ENCODE measurements around the gene ERFE. TPM values are rescaled to one million over a fixed set of nuclear protein-coding genes. Genes with fewer than 3 reads are reported as not detected.

Gene ERFE
- total and polyA plus RNA-seq, 8 donors: 0.14 to 4.9 (median 0.70) TPM; not detected in 2

DNA sequence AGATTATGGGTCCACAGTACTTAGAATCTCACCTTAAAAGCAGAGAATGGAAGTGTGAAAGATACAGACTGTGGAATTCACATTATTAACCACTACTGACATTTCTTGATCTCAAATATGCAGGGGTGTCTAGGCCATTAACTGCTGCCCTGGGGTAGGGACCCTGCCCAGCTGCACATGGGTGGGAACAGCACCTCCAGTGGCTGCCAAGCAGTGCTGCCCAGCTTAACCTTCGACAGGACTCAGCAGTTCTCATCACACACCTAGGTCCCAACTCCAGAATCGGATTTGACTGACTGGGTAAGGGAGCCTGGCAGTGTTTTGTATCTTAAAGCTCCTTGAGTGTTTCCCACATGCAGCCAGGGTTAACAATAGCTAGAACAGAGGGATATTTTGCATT, 14.9 kb downstream of the ERFE start:
- no peak overlapping the region for H3K27ac ChIP-seq
- H3K9me3 ChIP-seq: no peaks in the 10 kb centered on the region
- peaks cover 1 to 45% (median 5%) of the 10 kb centered on the region in 3 donors for H3K36me3 ChIP-seq
- H3K27me3 ChIP-seq: no peaks in the 10 kb centered on the region
- TF ChIP-seq, protein P1, sequence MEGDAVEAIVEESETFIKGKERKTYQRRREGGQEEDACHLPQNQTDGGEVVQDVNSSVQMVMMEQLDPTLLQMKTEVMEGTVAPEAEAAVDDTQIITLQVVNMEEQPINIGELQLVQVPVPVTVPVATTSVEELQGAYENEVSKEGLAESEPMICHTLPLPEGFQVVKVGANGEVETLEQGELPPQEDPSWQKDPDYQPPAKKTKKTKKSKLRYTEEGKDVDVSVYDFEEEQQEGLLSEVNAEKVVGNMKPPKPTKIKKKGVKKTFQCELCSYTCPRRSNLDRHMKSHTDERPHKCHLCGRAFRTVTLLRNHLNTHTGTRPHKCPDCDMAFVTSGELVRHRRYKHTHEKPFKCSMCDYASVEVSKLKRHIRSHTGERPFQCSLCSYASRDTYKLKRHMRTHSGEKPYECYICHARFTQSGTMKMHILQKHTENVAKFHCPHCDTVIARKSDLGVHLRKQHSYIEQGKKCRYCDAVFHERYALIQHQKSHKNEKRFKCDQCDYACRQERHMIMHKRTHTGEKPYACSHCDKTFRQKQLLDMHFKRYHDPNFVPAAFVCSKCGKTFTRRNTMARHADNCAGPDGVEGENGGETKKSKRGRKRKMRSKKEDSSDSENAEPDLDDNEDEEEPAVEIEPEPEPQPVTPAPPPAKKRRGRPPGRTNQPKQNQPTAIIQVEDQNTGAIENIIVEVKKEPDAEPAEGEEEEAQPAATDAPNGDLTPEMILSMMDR (IDR thresholded peaks at IDR 0.05): no peak
- H3K4me3 ChIP-seq: no peak overlapping the region
- DNase-seq (no peak), ATAC-seq (no peak), FAIRE-seq (no peak)
- WGBS, 2 donors: 88 to 95% methylated on average over 2 of the region's 2 CpGs
- peaks cover 0 to 9% (median 0%) of the 10 kb centered on the region in 3 donors for H3K4me1 ChIP-seq
- intact Hi-C loops (cut with DNase I): no loop called here

DNA sequence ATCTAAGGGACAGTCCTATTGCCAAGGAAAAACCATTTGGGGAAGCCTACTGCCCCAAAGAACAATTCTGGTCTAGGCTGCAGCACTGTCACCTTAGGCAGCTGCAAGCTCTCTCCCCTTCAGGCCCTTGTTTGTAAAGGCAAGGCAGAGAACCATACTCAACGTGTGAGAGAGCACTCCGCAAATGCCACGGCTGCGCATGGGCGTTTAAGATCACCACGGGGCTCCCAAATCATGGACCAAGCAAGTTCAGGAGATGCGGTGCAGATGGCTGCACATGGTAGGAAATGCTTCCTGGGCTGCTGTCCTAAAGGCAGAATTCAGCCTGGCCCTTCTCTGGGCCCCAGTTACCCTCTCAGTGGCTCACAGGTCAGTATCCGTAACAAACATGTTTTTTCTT, 15.5 kb downstream of the ERFE start:
- H3K27ac ChIP-seq: no peak overlapping the region

DNA sequence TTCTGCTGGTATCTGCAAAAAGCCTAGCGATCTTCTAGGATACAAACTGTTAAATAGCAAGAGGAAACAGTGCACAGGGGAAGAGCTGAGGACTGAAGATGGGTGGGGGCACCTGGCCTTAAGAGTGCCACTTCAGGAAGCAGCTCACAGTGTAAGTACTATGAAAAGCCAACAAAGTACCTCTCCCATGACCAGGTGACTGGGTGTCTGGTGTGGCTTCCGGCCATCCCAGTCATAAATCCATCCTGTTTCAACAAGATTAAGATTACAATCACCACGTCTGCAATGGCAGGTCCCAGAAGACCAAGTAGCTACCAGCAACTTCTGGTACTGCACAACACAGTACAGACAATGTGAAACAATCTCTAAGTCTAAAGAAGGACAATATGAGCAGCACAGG, 15.9 kb downstream of the ERFE start:
- H3K36me3 ChIP-seq: peaks cover 7 to 54% (median 10%) of the 10 kb centered on the region in 3 donors
- ATAC-seq: no peak
- DNase-seq: no peak
- intact Hi-C loops (cut with DNase I): no loop called here
- no peak overlapping the region for H3K27ac ChIP-seq
- no peaks in the 10 kb centered on the region for H3K27me3 ChIP-seq
- TF ChIP-seq, protein P1 (IDR thresholded peaks at IDR 0.05): no peak
- H3K9me3 ChIP-seq: no peaks in the 10 kb centered on the region
- WGBS, 2 donors: 78 to 90% methylated on average over 3 of the region's 3 CpGs
- no peak for FAIRE-seq
- H3K4me3 ChIP-seq: no peak overlapping the region
- peaks cover 0 to 6% (median 0%) of the 10 kb centered on the region in 3 donors for H3K4me1 ChIP-seq

More for the DNA sequence above, 15.5 kb downstream of the ERFE start:
- intact Hi-C loops (cut with DNase I): no loop called here
- TF ChIP-seq, protein P1 (IDR thresholded peaks at IDR 0.05): no peak
- Histone ChIP-seq H3K36me3 (peaks cover 3 to 50% (median 7%) of the 10 kb centered on the region in 3 donors), H3K27me3 (no peaks in the 10 kb centered on the region), H3K9me3 (no peaks in the 10 kb centered on the region), H3K4me3 (no peak overlapping the region), H3K4me1 (peaks cover 0 to 9% (median 0%) of the 10 kb centered on the region in 3 donors)
- FAIRE-seq (no peak), ATAC-seq (no peak), DNase-seq (no peak)
- WGBS, 2 donors: 95 to 98% methylated on average over 8 of the region's 8 CpGs

DNA sequence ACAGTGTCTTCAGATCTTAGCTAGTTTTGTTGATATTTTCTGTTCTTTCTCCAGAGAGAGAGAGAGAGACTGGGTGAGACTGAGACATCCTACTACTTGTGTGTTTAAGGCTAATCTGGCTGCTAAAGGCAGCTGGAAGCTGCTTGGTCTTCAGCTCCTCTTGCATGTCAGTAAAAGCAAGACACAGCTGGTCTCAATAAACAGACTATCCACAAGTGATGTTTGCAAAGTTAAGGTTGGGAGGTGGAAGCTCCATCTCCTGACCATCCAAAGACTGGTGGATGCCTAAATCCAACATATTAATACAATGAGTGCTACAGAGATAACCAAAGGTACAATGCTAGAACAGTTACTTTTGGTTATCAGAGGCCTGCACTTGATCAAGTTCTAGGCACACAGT, 17.8 kb downstream of the ERFE start:
- FAIRE-seq (no peak), DNase-seq (no peak), ATAC-seq (no peak)
- H3K4me1 ChIP-seq: no peaks in the 10 kb centered on the region
- no peak overlapping the region for H3K4me3 ChIP-seq
- TF ChIP-seq, protein P1 (IDR thresholded peaks at IDR 0.05): no peak
- H3K36me3 ChIP-seq: peaks cover 8 to 71% (median 10%) of the 10 kb centered on the region in 3 donors
- H3K9me3 ChIP-seq: no peaks in the 10 kb centered on the region
- intact Hi-C loops (cut with DNase I): no loop called here
- H3K27ac ChIP-seq: no peak overlapping the region
- H3K27me3 ChIP-seq: no peaks in the 10 kb centered on the region

DNA sequence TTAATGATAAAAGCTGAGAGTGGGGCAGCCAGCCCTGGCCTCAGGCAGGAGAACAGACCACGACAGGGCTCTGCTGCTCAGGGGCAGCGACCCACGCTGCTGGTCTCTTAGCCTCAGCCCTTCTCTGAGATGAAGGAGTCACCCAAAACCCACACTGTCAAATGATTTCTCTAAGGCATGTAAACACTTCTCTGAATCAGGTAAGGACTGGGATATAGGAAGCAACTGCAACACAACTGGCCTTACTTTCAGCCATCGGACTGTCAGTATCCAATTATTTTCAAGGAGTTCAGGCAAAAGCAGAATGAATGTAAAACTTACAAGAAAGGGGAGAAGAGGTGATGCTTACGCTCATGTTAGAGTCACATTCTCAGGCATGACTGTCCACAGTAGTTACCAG, 21.8 kb downstream of the ERFE start:
- TF ChIP-seq, protein P1 (IDR thresholded peaks at IDR 0.05): no peak
- H3K27ac ChIP-seq: no peak overlapping the region
- peaks cover 8 to 75% (median 41%) of the 10 kb centered on the region in 3 donors for H3K36me3 ChIP-seq
- ATAC-seq (no peak), FAIRE-seq (no peak), DNase-seq (no peak)
- no peaks in the 10 kb centered on the region for H3K4me1 ChIP-seq
- H3K4me3 ChIP-seq: no peak overlapping the region
- intact Hi-C loops (cut with DNase I): no loop called here
- H3K9me3 ChIP-seq: no peaks in the 10 kb centered on the region
- WGBS, 2 donors: 95 to 98% methylated on average over 5 of the region's 5 CpGs
- H3K27me3 ChIP-seq: no peaks in the 10 kb centered on the region
